HepG2 (cell line): ENCODE results near the gene IRAK2. TPM values are rescaled to one million over a fixed set of nuclear protein-coding genes. Genes with fewer than 3 reads are reported as not detected.

ENCODE experiments used
- ATRX ChIP-seq: sonication (generic); formaldehyde crosslinking; IDR thresholded peaks from 2 replicates; pipeline ENCODE4 v1.4.0; 2020; ENCODE audit warnings: missing genetic modification reagents, borderline replicate concordance
- BCL3 ChIP-seq: sonication (generic); formaldehyde crosslinking; IDR thresholded peaks from 2 replicates; pipeline ENCODE4 v1.5.1; 2020; ENCODE audit warnings: mild to moderate bottlenecking, missing genetic modification reagents, moderate library complexity
- BRCA1 ChIP-seq: sonication (generic); formaldehyde crosslinking; IDR thresholded peaks from 2 replicates; pipeline ENCODE4 v1.4.0; 2020; ENCODE audit warnings: missing genetic modification reagents
- FOXM1 ChIP-seq: sonication (generic); formaldehyde crosslinking; IDR thresholded peaks from 2 replicates; pipeline ENCODE4 v1.5.0; 2020; ENCODE audit warnings: missing genetic modification reagents
- GTF2F1 ChIP-seq: fragments of 150-350 bp; IDR thresholded peaks from 2 replicates; pipeline ENCODE4 v1.6.1; 2014; ENCODE audit warnings: low read length
- IRF2 ChIP-seq: IDR thresholded peaks from 2 replicates; pipeline ENCODE4 v1.6.1; 2018; ENCODE audit warnings: missing genetic modification reagents, missing compliant biosample characterization
- MATR3 ChIP-seq: sonication (generic); formaldehyde crosslinking; IDR thresholded peaks from 2 replicates; pipeline ENCODE4 v1.4.0; 2020; ENCODE audit warnings: missing genetic modification reagents
- PAF1 ChIP-seq: IDR thresholded peaks from 2 replicates; pipeline ENCODE4 v1.6.1; 2016; ENCODE audit warnings: missing genetic modification reagents, missing compliant biosample characterization
- PHB2 ChIP-seq: fragments of 450-650 bp; IDR thresholded peaks from 2 replicates; pipeline ENCODE4 v1.6.1; 2018; ENCODE audit not compliant: partially characterized antibody
- RERE ChIP-seq: IDR thresholded peaks from 2 replicates; pipeline ENCODE4 v1.6.1; 2016; ENCODE audit warnings: low read depth, missing genetic modification reagents, missing compliant biosample characterization
- SETDB1 ChIP-seq: sonication (generic); formaldehyde crosslinking; IDR thresholded peaks from 2 replicates; pipeline ENCODE4 v1.5.1; 2020; ENCODE audit warnings: missing genetic modification reagents, mild to moderate bottlenecking, borderline replicate concordance
- TFE3 ChIP-seq: IDR thresholded peaks from 2 replicates; pipeline ENCODE4 v1.6.1; 2016
- THYN1 ChIP-seq: sonication (generic); formaldehyde crosslinking; IDR thresholded peaks from 2 replicates; pipeline ENCODE4 v1.8.1; 2023; ENCODE audit warnings: low read depth, mild to moderate bottlenecking, moderate library complexity, missing genetic modification reagents, borderline replicate concordance
- ZNF280B ChIP-seq: sonication (generic); formaldehyde crosslinking; IDR thresholded peaks from 2 replicates; pipeline ENCODE4 v1.5.0; 2020; ENCODE audit warnings: missing genetic modification reagents, mild to moderate bottlenecking, borderline replicate concordance
- ZNF282 ChIP-seq: fragments of 450-650 bp; IDR thresholded peaks from 2 replicates; pipeline ENCODE4 v1.6.1; 2018; ENCODE audit not compliant: partially characterized antibody
- ZNF446 ChIP-seq: sonication (generic); formaldehyde crosslinking; IDR thresholded peaks from 2 replicates; pipeline ENCODE4 v1.5.0; 2020; ENCODE audit warnings: mild to moderate bottlenecking, missing genetic modification reagents
- ZNF512 ChIP-seq: sonication (generic); formaldehyde crosslinking; IDR thresholded peaks from 2 replicates; pipeline ENCODE4 v1.4.0; 2020; ENCODE audit warnings: mild to moderate bottlenecking, missing genetic modification reagents
- ZSCAN12 ChIP-seq: sonication (generic); formaldehyde crosslinking; IDR thresholded peaks from 2 replicates; pipeline ENCODE4 v1.9.0; 2021; ENCODE audit warnings: mild to moderate bottlenecking, missing genetic modification reagents
- ZSCAN9 ChIP-seq: IDR thresholded peaks from 2 replicates; pipeline ENCODE4 v1.6.1; 2016; ENCODE audit warnings: borderline replicate concordance
- polyA plus RNA-seq, 8 experiments: library from polyadenylated mRNA; depleted of rRNA in 3 of 8; stranded (reverse) in 7 of 8; unstranded in 1 of 8; fragments of >200 nt; fragmentation: Illumina TruSeq in 4 of 8; extraction: Trizol in 4 of 8; gene quantifications; 2 replicates each; pipeline versions ENCODE4 v1.2.1 to v1.2.3, GENCODE V29; 2011 to 2016; ENCODE audit warnings: low read depth in 4 of 8, missing spikeins in 1 of 8, mixed read lengths in 1 of 8; ENCODE audit not compliant: insufficient read depth in 1 of 8
- total RNA-seq, 5 experiments: library from RNA; depleted of rRNA; stranded (reverse); fragments of >200 nt; fragmentation: Illumina TruSeq; extraction: Trizol; gene quantifications; 2 replicates each; pipeline ENCODE4 v1.2.3, GENCODE V29; 2016; ENCODE audit warnings: low read depth in 1 of 5

The IRAK2 gene
- total and polyA plus RNA-seq, 2 of the 13 experiments (the other 11 are each of a cell fraction or from before 2014, with no cell fraction given): 13.1 to 23.3 TPM

GRCh38 chr3:10248984-10249748, 84.4 kb downstream of the IRAK2 start (continued):
- no peak for TF ChIP-seq ZNF280B (CRISPR knock-in tag)
- TF ChIP-seq GTF2F1: no peak
- TF ChIP-seq THYN1 (CRISPR knock-in tag): no peak
- TF ChIP-seq MATR3 (CRISPR knock-in tag): no peak
- TF ChIP-seq PHB2: no peak
- TF ChIP-seq IRF2: no peak
- no peak for TF ChIP-seq ZNF282
- no peak for TF ChIP-seq SETDB1 (CRISPR knock-in tag)
- no peak for TF ChIP-seq TFE3 (CRISPR knock-in tag)
- no peak for TF ChIP-seq FOXM1 (CRISPR knock-in tag)
- no peak for TF ChIP-seq ZNF512
- TF ChIP-seq ZNF446 (CRISPR knock-in tag): no peak
- no peak for TF ChIP-seq ATRX (CRISPR knock-in tag)
- no peak for TF ChIP-seq ZSCAN9 (CRISPR knock-in tag)
- TF ChIP-seq BRCA1 (CRISPR knock-in tag): no peak
- TF ChIP-seq RERE (CRISPR knock-in tag): no peak
- no peak for TF ChIP-seq BCL3 (CRISPR knock-in tag)
- TF ChIP-seq ZSCAN12 (CRISPR knock-in tag): no peak
- TF ChIP-seq PAF1: no peak
